ENCODE data around the gene PLEKHM2. TPM values are rescaled to one million over a fixed set of nuclear protein-coding genes. Genes with fewer than 3 reads are reported as not detected.

The PLEKHM2 gene
- total and polyA plus RNA-seq, 2 of the 8 experiments (the other 6 are each of a cell fraction or from before 2014, with no cell fraction given) = 38.3 to 47.6 TPM

- Histone ChIP-seq H3K4ac (replicated peaks; ENCODE audit: insufficient read length, low read depth, low read length) (no peak overlapping the region), H4K20me1 (replicated peaks in 1 of 2; ENCODE audit: control insufficient read depth in 1 of 2, insufficient read depth in 2 of 2, low read length in 2 of 2) (peaks cover 2 to 7% of the 10 kb centered on the region in 2 experiments)
- TF ChIP-seq POLR2AphosphoS5 (IDR thresholded peaks at IDR 0.05; ENCODE audit: low read depth, low read length) = no peak
- no peak for TF ChIP-seq SRF (IDR thresholded peaks at IDR 0.05; ENCODE audit: low read depth, low read length)
- TF ChIP-seq CTBP2 (IDR thresholded peaks at IDR 0.05; ENCODE audit: borderline replicate concordance, insufficient read depth, insufficient read length, low read length) = no peak
- TF ChIP-seq BRCA1 (IDR thresholded peaks at IDR 0.05; ENCODE audit: low read depth, low read length) = no peak
- TF ChIP-seq RAD21 (IDR thresholded peaks at IDR 0.05 in 1 of 2, conservative IDR thresholded peaks at IDR 0.05 in 1 of 2; ENCODE audit: low read depth in 2 of 2, low read length in 2 of 2) = no peak
- TF ChIP-seq TCF12 (IDR thresholded peaks at IDR 0.05; ENCODE audit: low read depth, low read length) = no peak
- no peak for TF ChIP-seq SAP30 (IDR thresholded peaks at IDR 0.05; ENCODE audit: insufficient read depth, insufficient replicate concordance, low read length)
- no peak for TF ChIP-seq NANOG (IDR thresholded peaks at IDR 0.05; ENCODE audit: insufficient read depth, low read depth, low read length, poor library complexity, severe bottlenecking)
- TF ChIP-seq KDM5A (IDR thresholded peaks at IDR 0.05; ENCODE audit: low read length) = no peak
- TF ChIP-seq, protein P1, sequence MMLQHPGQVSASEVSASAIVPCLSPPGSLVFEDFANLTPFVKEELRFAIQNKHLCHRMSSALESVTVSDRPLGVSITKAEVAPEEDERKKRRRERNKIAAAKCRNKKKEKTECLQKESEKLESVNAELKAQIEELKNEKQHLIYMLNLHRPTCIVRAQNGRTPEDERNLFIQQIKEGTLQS (IDR thresholded peaks at IDR 0.05; ENCODE audit: insufficient read depth, low read depth, low read length) = no peak
- TF ChIP-seq HDAC6 (IDR thresholded peaks at IDR 0.05; ENCODE audit: low read depth, low read length) = no peak
- TF ChIP-seq JUN (IDR thresholded peaks at IDR 0.05; ENCODE audit: low read depth, low read length) = no peak
- TF ChIP-seq CHD1 (IDR thresholded peaks at IDR 0.05; ENCODE audit: low read depth, low read length) = no peak
Measured at GRCh38 chr1:15730936-15731335, 46.8 kb downstream of the PLEKHM2 start.

More at GRCh38 chr1:15730936-15731335, 46.8 kb downstream of the PLEKHM2 start:
- H2AFZ ChIP-seq (ENCODE audit: low read length) = no peak overlapping the region
- H3K23me2 ChIP-seq (ENCODE audit: low read depth, low read length) = no peaks in the 10 kb centered on the region
- H3K23ac ChIP-seq (ENCODE audit: insufficient read length) = no peak overlapping the region
- H3K4me1 ChIP-seq (replicated peaks in 1 of 4; ENCODE audit: control insufficient read depth in 3 of 4, insufficient read depth in 4 of 4, low read length in 3 of 4) = peaks cover 0 to 4% (median 2%) of the 10 kb centered on the region in 4 experiments; a peak in 3 of 7 replicates
- H3K27me3 ChIP-seq (replicated peaks in 1 of 4; ENCODE audit: control insufficient read depth in 3 of 4, extremely low read depth in 1 of 4, insufficient read depth in 3 of 4, low read length in 3 of 4) = no peaks in the 10 kb centered on the region
- H2BK15ac ChIP-seq (ENCODE audit: low read length) = no peak overlapping the region
- H3K36me3 ChIP-seq (ENCODE audit: control insufficient read depth in 2 of 4, insufficient read depth in 4 of 4, low read length in 3 of 4) = peaks cover 7 to 28% (median 14%) of the 10 kb centered on the region in 4 experiments; a peak in 6 of 8 replicates
- H3K79me1 ChIP-seq (ENCODE audit: low read depth, low read length) = no peaks in the 10 kb centered on the region
- no peaks in the 10 kb centered on the region for H3K79me2 ChIP-seq (ENCODE audit: control insufficient read depth in 1 of 2, insufficient read depth in 2 of 2, low read length in 2 of 2)
- no peak overlapping the region for H3K27ac ChIP-seq (ENCODE audit: low read depth, low read length)
- 96% methylated on average over 13 of the region's 16 CpGs; no CpG with 5 or more reads in 1 of the 2 experiments for WGBS, 2 experiments (ENCODE audit: extremely low coverage in 1 of 2, insufficient coverage in 1 of 2, insufficient read length in 1 of 2, insufficient replicate concordance in 2 of 2, low coverage in 1 of 2, low lambda C conversion rate in 2 of 2, missing lambda C conversion rate in 1 of 2)
- H3K14ac ChIP-seq (ENCODE audit: insufficient read length) = no peak overlapping the region
- DNase-seq (ENCODE audit: low read depth in 1 of 2, low spot score in 2 of 2) (no peak), FAIRE-seq (no peak)
- no peak overlapping the region for H4K8ac ChIP-seq (ENCODE audit: extremely low read depth, insufficient read depth, low read length)
- no peak overlapping the region for H3K4me3 ChIP-seq (ENCODE audit: extremely low read depth in 1 of 4, insufficient read depth in 2 of 4, low read depth in 3 of 4, low read length in 4 of 4)
- no peak overlapping the region for H2AK5ac ChIP-seq (ENCODE audit: low read depth, low read length)
- no peak overlapping the region for H2BK12ac ChIP-seq (ENCODE audit: low read depth, low read length)
- H2BK5ac ChIP-seq (ENCODE audit: low read depth, low read length) = no peak overlapping the region
- no peak overlapping the region for H4K5ac ChIP-seq (ENCODE audit: insufficient read length, low read depth, low read length)
- H3K56ac ChIP-seq (replicated peaks; ENCODE audit: insufficient read length, low read depth, low read length) = no peak overlapping the region
- no peak overlapping the region for H3K9ac ChIP-seq (replicated peaks in 1 of 4; ENCODE audit: extremely low read depth in 1 of 4, low read depth in 3 of 4, low read length in 3 of 4)
- no peak overlapping the region for H2BK20ac ChIP-seq (ENCODE audit: low read length)
- no peak overlapping the region for H4K91ac ChIP-seq (replicated peaks; ENCODE audit: insufficient read length, low read length)
- CTCF ChIA-PET (ENCODE audit: partially characterized antibody) = interaction anchor here (2.9 to 5.4 kb wide), 2 partner anchors 10 kb away, joined by 15 to 35 read pairs; partner anchors contain the start of gene TMEM82
- no peak overlapping the region for H3K4me2 ChIP-seq (ENCODE audit: insufficient read depth in 1 of 2, low read depth in 2 of 2, low read length in 2 of 2)
- POLR2A ChIA-PET (ENCODE audit: partially characterized antibody) = interaction anchor here (0.8 kb wide), 1 partner anchor 32 kb away, joined by 3 read pairs; no protein-coding TSS in a partner anchor
- H3K18ac ChIP-seq (ENCODE audit: extremely low read depth, low read length) = no peak overlapping the region
- H3K9me3 ChIP-seq (ENCODE audit: insufficient read depth in 2 of 2, low read depth in 1 of 2, low read length in 1 of 2) = no peaks in the 10 kb centered on the region
- H2BK120ac ChIP-seq (replicated peaks; ENCODE audit: low read depth, low read length) = no peak overlapping the region

All from H1 (cell line).